Epithelial cell of esophagus (primary cell): ENCODE data around the gene EPM2A.

Source experiments
- DNase-seq: peaks from one replicate; pipeline ENCODE4 v3.0.0; 2010; ENCODE audit warnings: low read depth
- H3K4me3 ChIP-seq: 2 replicates; pipeline ENCODE4 v1.5.1; 2011; ENCODE audit warnings: mild to moderate bottlenecking, low read length, control low read depth
- CTCF ChIP-seq: IDR thresholded peaks from 2 replicates; pipeline ENCODE4 v1.5.1; 2011; ENCODE audit warnings: low read depth, mild to moderate bottlenecking, low read length, control low read depth, inconsistent platforms; ENCODE audit not compliant: insufficient read depth; ENCODE audit errors: missing control alignments

EPM2A gene

GRCh38 chr6:145633981-145634627 is 101.2 kb downstream of the EPM2A start:
- DNase-seq: peak; percentile 81
- no peak overlapping the region for H3K4me3 ChIP-seq
- TF ChIP-seq CTCF: peak; percentile 92

DNA sequence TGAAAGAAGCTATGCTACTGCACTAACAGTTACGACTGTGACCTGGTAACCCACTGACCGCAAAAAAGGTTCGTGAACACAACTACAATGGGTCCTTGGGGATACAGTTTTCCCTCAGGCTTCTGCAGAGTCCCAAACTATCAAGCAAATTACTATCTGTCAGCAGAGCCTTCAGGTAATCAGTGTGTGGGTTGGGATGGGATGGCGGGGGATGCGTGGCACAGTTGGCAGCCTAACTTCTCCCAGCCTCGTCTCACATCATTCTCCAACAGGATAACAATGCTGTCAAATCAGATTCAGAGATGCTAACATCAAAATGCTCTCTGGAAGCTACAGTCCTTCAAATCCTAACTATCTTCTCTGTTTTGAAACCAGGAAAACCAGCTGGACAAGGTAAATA is 102.3 kb downstream of the EPM2A start:
- TF ChIP-seq CTCF: no peak
- DNase-seq: no peak
- H3K4me3 ChIP-seq: no peak overlapping the region

DNA sequence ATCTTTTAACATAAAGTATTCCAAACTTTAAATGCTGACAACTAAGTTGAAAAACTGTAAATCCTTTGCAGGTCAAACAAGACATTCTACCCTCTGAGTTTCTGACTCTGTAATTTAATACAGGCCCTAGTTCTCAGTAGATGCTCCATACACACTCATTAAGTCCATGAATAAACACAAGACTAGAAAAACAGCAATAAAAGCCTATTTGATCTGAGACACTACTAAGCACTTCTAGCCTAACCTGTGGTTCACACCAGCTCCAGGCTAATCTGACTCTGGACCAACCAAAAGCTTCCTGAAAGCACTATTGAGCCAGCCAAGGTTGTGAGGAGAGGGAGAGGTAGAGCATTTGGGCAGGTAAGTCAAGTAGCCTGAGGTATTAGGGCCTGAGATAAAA is 103.9 kb downstream of the EPM2A start:
- no peak for DNase-seq
- no peak for TF ChIP-seq CTCF
- no peak overlapping the region for H3K4me3 ChIP-seq

- no peak overlapping the region for H3K4me3 ChIP-seq
- no peak for DNase-seq
- no peak for TF ChIP-seq CTCF
These were observed 104.7 kb downstream of the EPM2A start for GRCh38 chr6:145630598-145630997.

DNA sequence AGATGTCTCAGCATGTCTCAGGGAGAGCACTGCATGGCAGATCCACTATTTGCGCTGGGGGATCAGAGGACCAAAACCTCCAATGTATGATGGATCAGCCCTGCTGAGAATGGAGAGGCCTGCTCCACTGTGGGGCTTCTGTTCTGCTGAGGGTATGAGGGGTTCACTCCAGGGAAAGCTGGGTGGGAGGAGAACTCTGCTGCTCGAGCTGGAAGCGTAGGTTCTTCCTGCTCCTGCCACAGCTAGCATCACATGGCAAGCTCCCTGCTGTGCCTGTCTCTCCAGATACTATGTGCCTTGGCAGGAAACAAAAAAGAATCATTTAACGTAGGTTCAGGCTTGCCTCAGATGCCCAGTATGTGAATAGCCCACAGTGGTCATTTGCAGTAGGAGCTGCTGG is 105.8 kb downstream of the EPM2A start:
- H3K4me3 ChIP-seq: no peak overlapping the region
- TF ChIP-seq CTCF: no peak
- no peak for DNase-seq

DNA sequence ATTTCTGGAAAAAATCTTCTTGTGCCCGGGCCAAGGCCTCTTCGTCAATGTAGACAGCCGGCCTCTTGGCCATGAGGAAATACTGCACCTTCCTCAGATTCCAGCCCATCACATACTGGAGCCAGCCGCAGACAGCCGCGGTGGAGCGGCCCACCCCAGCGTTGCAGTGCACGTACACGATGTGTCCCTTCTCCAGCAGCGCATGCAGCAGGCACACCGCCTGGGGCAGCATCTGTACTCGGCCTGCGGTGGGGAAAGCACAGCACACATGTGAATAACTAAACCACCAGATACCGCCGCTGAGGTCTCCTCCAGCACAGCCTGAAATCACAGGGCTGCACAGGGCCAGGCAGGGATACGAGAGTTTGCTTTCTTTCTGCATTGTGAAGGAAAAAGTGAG is 107.9 kb downstream of the EPM2A start:
- no peak for DNase-seq
- TF ChIP-seq CTCF: no peak
- H3K4me3 ChIP-seq: no peak overlapping the region

GRCh38 chr6:145626857-145627256 is 108.5 kb downstream of the EPM2A start:
- no peak for TF ChIP-seq CTCF

More at GRCh38 chr6:145626857-145627256, 108.5 kb downstream of the EPM2A start:
- no peak overlapping the region for H3K4me3 ChIP-seq
- DNase-seq: no peak
